ENCODE results near the gene GID8. TPM values are rescaled to one million over a fixed set of nuclear protein-coding genes. Genes with fewer than 3 reads are reported as not detected.

Gene GID8
- total and polyA plus RNA-seq, 2 of the 13 experiments (the other 11 are each of a cell fraction or from before 2014, with no cell fraction given): 39.6 to 59.8 TPM

DNA sequence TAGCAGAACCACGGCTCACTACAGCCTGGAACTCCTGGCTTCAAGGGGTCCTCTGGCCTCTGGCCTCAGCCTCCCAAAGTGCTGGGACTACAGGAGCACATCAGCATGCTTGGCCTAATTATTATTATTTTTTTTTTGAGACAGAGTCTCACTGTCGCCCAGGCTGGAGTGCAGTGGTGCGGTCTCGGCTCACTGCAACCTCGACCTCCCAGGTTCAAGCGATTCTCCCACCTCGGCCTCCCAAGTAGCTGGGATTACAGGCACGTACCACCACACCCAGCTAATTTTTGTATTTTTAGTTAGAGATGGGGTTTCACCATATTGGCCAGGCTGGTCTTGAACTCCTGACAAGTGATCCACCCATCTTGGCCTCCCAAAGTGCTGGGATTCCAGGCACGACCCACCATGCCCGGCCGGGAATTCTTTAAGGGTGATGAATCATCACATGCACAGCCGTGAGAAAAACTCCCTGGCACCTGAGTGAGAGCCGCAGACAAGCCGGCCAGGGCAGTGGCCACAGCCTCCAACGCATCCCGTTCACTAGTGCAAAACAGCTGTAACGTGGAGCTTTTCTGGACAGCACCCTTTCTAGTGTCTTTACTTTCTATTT is 14.8 kb upstream of the GID8 start (continued):
- TF ChIP-seq ZNF441 (CRISPR knock-in tag; IDR thresholded peaks at IDR 0.05; ENCODE audit: borderline replicate concordance) (peak; percentile 59; the same call in 1 of the 2 replicates), KAT7 (CRISPR knock-in tag; IDR thresholded peaks at IDR 0.05; ENCODE audit: borderline replicate concordance) (0 out of 2 replicates have a peak, but pooled peaks have one; percentile 57), KDM2A (CRISPR knock-in tag; IDR thresholded peaks at IDR 0.05; ENCODE audit: borderline replicate concordance, low read depth) (peak; percentile 43)
- TF ChIP-seq, protein P1, sequence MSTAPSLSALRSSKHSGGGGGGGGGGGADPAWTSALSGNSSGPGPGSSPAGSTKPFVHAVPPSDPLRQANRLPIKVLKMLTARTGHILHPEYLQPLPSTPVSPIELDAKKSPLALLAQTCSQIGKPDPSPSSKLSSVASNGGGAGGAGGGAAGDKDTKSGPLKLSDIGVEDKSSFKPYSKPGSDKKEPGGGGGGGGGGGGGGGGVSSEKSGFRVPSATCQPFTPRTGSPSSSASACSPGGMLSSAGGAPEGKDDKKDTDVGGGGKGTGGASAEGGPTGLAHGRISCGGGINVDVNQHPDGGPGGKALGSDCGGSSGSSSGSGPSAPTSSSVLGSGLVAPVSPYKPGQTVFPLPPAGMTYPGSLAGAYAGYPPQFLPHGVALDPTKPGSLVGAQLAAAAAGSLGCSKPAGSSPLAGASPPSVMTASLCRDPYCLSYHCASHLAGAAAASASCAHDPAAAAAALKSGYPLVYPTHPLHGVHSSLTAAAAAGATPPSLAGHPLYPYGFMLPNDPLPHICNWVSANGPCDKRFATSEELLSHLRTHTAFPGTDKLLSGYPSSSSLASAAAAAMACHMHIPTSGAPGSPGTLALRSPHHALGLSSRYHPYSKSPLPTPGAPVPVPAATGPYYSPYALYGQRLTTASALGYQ (CRISPR knock-in tag; IDR thresholded peaks at IDR 0.05): 0 out of 2 replicates have a peak, but pooled peaks have one; percentile 17

DNA sequence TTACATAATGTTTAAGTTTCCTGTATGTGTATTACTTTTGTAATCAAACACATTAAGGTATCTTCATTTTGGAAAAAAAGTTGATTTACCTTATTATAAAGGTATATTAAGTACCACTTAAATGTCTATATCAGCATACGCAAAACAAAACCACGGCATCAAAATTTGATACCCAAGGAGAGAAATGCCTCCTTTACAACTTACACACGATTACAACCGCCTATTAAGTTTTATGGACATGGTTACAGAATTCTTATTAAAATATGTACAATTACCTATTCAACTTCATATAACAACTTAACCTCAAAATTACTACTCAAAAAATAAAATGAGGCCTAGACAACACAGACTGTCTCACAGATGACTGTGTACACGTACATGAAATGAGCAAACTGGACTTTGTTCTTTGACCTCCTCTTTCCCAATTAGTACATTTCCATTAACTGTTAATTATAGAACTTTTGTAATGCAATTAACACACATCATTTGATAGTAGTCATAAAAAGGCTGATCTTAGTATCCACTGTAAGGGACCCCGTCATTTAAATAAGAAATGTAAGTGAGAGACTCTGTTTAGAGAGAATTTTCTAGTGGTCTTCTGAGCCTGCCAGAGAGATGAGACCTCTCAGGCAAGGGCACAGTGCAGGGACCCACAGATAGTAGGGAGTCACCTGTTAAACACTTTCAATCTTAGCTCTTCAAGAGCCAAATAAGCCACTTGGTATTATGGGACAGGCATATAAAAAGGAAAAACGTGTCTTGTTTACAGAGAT is 14.1 kb upstream of the GID8 start:
- in situ Hi-C loops (cut with HindIII; ENCODE audit: extremely low pct_ligation_motif_present, low pct_unique_long_range_greater_than_20kb): no loop called here
- peaks cover 70% of the 10 kb centered on the region for H3K4me1 ChIP-seq (ENCODE audit: insufficient read depth, low read length)
- H3K9me3 ChIP-seq (ENCODE audit: low read length): no peaks in the 10 kb centered on the region
- peak; percentile 18 for ATAC-seq
- peak overlapping the region; percentile 87 to 99 (median 97) for H3K4me3 ChIP-seq (replicated peaks in 1 of 3; ENCODE audit: insufficient read depth in 1 of 3, low read depth in 2 of 3, low read length in 3 of 3)
- TSS peak; percentile 77 for BruUV-seq (replicated peaks)
- ChIA-PET POLR2A (interaction anchor here (1.1 to 6.4 kb wide), 12 partner anchors 7 to 50 kb away, joined by 3 to 118 read pairs (median 5); partner anchors contain the start of genes GID8 and SLC17A9), CTCF (ENCODE audit: low intra/inter-chr PET ratio, low total read pairs) (no interaction called here)
- peaks cover 99% of the 10 kb centered on the region for H3K79me2 ChIP-seq (ENCODE audit: insufficient read depth, low read length)
- no peak overlapping the region for H2AFZ ChIP-seq (ENCODE audit: low read length)
- peak overlapping the region; percentile 98 for H3K9ac ChIP-seq (ENCODE audit: insufficient read depth, low read depth, low read length)
- peak overlapping the region; percentile 89 for H3K4me2 ChIP-seq (ENCODE audit: low read depth, low read length)
- FAIRE-seq: peak; percentile 8
- intact Hi-C loops (cut with micrococcal nuclease; ENCODE audit: unreplicated experiment): loop anchor here (2.0 kb wide), 1 partner anchor 31 kb away; no protein-coding TSS in a partner anchor
- peaks cover 1 to 15% of the 10 kb centered on the region in 2 experiments; a peak in 2 of 5 replicates for H3K36me3 ChIP-seq (replicated peaks in 1 of 2; ENCODE audit: control insufficient read depth in 1 of 2, insufficient read depth in 2 of 2, low read length in 2 of 2)
- peaks cover 76% of the 10 kb centered on the region for H4K20me1 ChIP-seq (ENCODE audit: insufficient read depth, low read length)
- WGBS (ENCODE audit: low lambda C conversion rate): 4% methylated on average over 7 of the region's 7 CpGs
- peak overlapping the region; percentile 90 for H3K27ac ChIP-seq (ENCODE audit: extremely low read length, insufficient read depth, low read length)
- peaks cover 0 to 5% of the 10 kb centered on the region in 2 experiments; a peak in 1 of 5 replicates for H3K27me3 ChIP-seq (ENCODE audit: control insufficient read depth in 1 of 2, insufficient read depth in 2 of 2, low read length in 2 of 2)
- peak; percentile 77 for DNase-seq (ENCODE audit: low spot score)
- TF ChIP-seq ZNF749 (CRISPR knock-in tag; IDR thresholded peaks at IDR 0.05; ENCODE audit: borderline replicate concordance): no peak
- peak; percentile 100 for TF ChIP-seq CHD4 (IDR thresholded peaks at IDR 0.05; ENCODE audit: borderline replicate concordance, low read length)
- peak; percentile 50 for TF ChIP-seq NR2F2 (IDR thresholded peaks at IDR 0.05; ENCODE audit: borderline replicate concordance, low read depth)
- TF ChIP-seq, protein P2, sequence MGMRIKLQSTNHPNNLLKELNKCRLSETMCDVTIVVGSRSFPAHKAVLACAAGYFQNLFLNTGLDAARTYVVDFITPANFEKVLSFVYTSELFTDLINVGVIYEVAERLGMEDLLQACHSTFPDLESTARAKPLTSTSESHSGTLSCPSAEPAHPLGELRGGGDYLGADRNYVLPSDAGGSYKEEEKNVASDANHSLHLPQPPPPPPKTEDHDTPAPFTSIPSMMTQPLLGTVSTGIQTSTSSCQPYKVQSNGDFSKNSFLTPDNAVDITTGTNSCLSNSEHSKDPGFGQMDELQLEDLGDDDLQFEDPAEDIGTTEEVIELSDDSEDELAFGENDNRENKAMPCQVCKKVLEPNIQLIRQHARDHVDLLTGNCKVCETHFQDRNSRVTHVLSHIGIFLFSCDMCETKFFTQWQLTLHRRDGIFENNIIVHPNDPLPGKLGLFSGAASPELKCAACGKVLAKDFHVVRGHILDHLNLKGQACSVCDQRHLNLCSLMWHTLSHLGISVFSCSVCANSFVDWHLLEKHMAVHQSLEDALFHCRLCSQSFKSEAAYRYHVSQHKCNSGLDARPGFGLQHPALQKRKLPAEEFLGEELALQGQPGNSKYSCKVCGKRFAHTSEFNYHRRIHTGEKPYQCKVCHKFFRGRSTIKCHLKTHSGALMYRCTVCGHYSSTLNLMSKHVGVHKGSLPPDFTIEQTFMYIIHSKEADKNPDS (CRISPR knock-in tag; IDR thresholded peaks at IDR 0.05): no peak
- TF ChIP-seq, protein P1 (CRISPR knock-in tag; IDR thresholded peaks at IDR 0.05): no peak
- TF ChIP-seq, protein P3, sequence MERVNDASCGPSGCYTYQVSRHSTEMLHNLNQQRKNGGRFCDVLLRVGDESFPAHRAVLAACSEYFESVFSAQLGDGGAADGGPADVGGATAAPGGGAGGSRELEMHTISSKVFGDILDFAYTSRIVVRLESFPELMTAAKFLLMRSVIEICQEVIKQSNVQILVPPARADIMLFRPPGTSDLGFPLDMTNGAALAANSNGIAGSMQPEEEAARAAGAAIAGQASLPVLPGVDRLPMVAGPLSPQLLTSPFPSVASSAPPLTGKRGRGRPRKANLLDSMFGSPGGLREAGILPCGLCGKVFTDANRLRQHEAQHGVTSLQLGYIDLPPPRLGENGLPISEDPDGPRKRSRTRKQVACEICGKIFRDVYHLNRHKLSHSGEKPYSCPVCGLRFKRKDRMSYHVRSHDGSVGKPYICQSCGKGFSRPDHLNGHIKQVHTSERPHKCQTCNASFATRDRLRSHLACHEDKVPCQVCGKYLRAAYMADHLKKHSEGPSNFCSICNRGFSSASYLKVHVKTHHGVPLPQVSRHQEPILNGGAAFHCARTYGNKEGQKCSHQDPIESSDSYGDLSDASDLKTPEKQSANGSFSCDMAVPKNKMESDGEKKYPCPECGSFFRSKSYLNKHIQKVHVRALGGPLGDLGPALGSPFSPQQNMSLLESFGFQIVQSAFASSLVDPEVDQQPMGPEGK (CRISPR knock-in tag; IDR thresholded peaks at IDR 0.05): peak; percentile 47; the same call in 1 of the 2 replicates
- TF ChIP-seq ZNF879 (CRISPR knock-in tag; IDR thresholded peaks at IDR 0.05): no peak
- TF ChIP-seq ZNF263 (CRISPR knock-in tag; IDR thresholded peaks at IDR 0.05): no peak
- TF ChIP-seq CEBPB (IDR thresholded peaks at IDR 0.05; ENCODE audit: borderline replicate concordance, low read depth, low read length): peak; percentile 88
